ENCODE measurements around the gene F8. TPM values are rescaled to one million over a fixed set of nuclear protein-coding genes. Genes with fewer than 3 reads are reported as not detected.

The F8 gene
- total RNA-seq, 1 experiment from 2014 or later, result 0.20 TPM

GRCh38 chrX:154822029-154822428 lies 200.5 kb downstream of the F8 start:
- H3K36me3 Mint-ChIP-seq (ENCODE audit: insufficient read depth, unreplicated experiment), result no peaks in the 10 kb centered on the region
- no peak overlapping the region for H3K4me3 ChIP-seq (ENCODE audit: low read depth, low read length)
- H3K4me3 Mint-ChIP-seq (ENCODE audit: unreplicated experiment), result no peak overlapping the region
- ChIA-PET POLR2A (no interaction called here), CTCF (no interaction called here)
- no peaks in the 10 kb centered on the region for H3K36me3 ChIP-seq (ENCODE audit: control insufficient read depth, insufficient read depth, low read length)
- H3K4me1 ChIP-seq, result no peaks in the 10 kb centered on the region
- TF ChIP-seq CTCF (IDR thresholded peaks at IDR 0.05; ENCODE audit: insufficient read depth in 1 of 2, low read depth in 1 of 2, low read length in 1 of 2, severe bottlenecking in 1 of 2, unreplicated experiment in 1 of 2), result no peak
- no peaks in the 10 kb centered on the region for H3K27me3 Mint-ChIP-seq (ENCODE audit: insufficient read depth, unreplicated experiment)
- no peaks in the 10 kb centered on the region for H3K9me3 ChIP-seq
- DNase-seq, result no peak
- no peak overlapping the region for H3K27ac Mint-ChIP-seq (ENCODE audit: unreplicated experiment)
- H3K9me3 Mint-ChIP-seq (ENCODE audit: unreplicated experiment), result peaks cover 5% of the 10 kb centered on the region
- no peaks in the 10 kb centered on the region for H3K4me1 Mint-ChIP-seq (ENCODE audit: low read depth, unreplicated experiment)
- H3K27me3 ChIP-seq (replicated peaks; ENCODE audit: control insufficient read depth, insufficient read depth, low read length), result no peaks in the 10 kb centered on the region
- intact Hi-C loops (cut with micrococcal nuclease; ENCODE audit: unreplicated experiment), result no loop called here
- no TSS peak for BruUV-seq (replicated peaks)

- no peak for DNase-seq
- H3K36me3 ChIP-seq (ENCODE audit: control insufficient read depth, insufficient read depth, low read length), result no peaks in the 10 kb centered on the region
- no peaks in the 10 kb centered on the region for H3K36me3 Mint-ChIP-seq (ENCODE audit: insufficient read depth, unreplicated experiment)
- TF ChIP-seq CTCF (IDR thresholded peaks at IDR 0.05; ENCODE audit: insufficient read depth in 1 of 2, low read depth in 1 of 2, low read length in 1 of 2, severe bottlenecking in 1 of 2, unreplicated experiment in 1 of 2), result no peak
- no peak overlapping the region for H3K27ac Mint-ChIP-seq (ENCODE audit: unreplicated experiment)
- peaks cover 7% of the 10 kb centered on the region for H3K9me3 Mint-ChIP-seq (ENCODE audit: unreplicated experiment)
- CTCF ChIA-PET, result no interaction called here
- POLR2A ChIA-PET, result no interaction called here
- no peak overlapping the region for H3K4me3 Mint-ChIP-seq (ENCODE audit: unreplicated experiment)
- H3K27me3 Mint-ChIP-seq (ENCODE audit: insufficient read depth, unreplicated experiment), result no peaks in the 10 kb centered on the region
- H3K27me3 ChIP-seq (replicated peaks; ENCODE audit: control insufficient read depth, insufficient read depth, low read length), result no peaks in the 10 kb centered on the region
- intact Hi-C loops (cut with micrococcal nuclease; ENCODE audit: unreplicated experiment), result no loop called here
- no peaks in the 10 kb centered on the region for H3K4me1 Mint-ChIP-seq (ENCODE audit: low read depth, unreplicated experiment)
- BruUV-seq (replicated peaks), result no TSS peak
- H3K4me3 ChIP-seq (ENCODE audit: low read depth, low read length), result no peak overlapping the region
- H3K9me3 ChIP-seq, result no peaks in the 10 kb centered on the region
- H3K4me1 ChIP-seq, result no peaks in the 10 kb centered on the region
Measured at GRCh38 chrX:154821523-154821922, 201.0 kb downstream of the F8 start.

GRCh38 chrX:154819771-154820341 lies 202.7 kb downstream of the F8 start:
- H3K4me1 ChIP-seq, result no peaks in the 10 kb centered on the region
- BruUV-seq (replicated peaks), result no TSS peak
- Mint-ChIP-seq H3K27ac (ENCODE audit: unreplicated experiment) (no peak overlapping the region), H3K36me3 (ENCODE audit: insufficient read depth, unreplicated experiment) (no peaks in the 10 kb centered on the region), H3K27me3 (ENCODE audit: insufficient read depth, unreplicated experiment) (no peaks in the 10 kb centered on the region), H3K4me1 (ENCODE audit: low read depth, unreplicated experiment) (no peaks in the 10 kb centered on the region), H3K4me3 (ENCODE audit: unreplicated experiment) (no peak overlapping the region), H3K9me3 (ENCODE audit: unreplicated experiment) (peaks cover 7% of the 10 kb centered on the region)
- intact Hi-C loops (cut with micrococcal nuclease; ENCODE audit: unreplicated experiment), result no loop called here
- H3K27me3 ChIP-seq (replicated peaks; ENCODE audit: control insufficient read depth, insufficient read depth, low read length), result no peaks in the 10 kb centered on the region
- no peak overlapping the region for H3K4me3 ChIP-seq (ENCODE audit: low read depth, low read length)
- POLR2A ChIA-PET, result no interaction called here
- H3K36me3 ChIP-seq (ENCODE audit: control insufficient read depth, insufficient read depth, low read length), result no peaks in the 10 kb centered on the region
- no peak for DNase-seq
- no peaks in the 10 kb centered on the region for H3K9me3 ChIP-seq
- CTCF ChIA-PET, result no interaction called here
- TF ChIP-seq CTCF (IDR thresholded peaks at IDR 0.05; ENCODE audit: insufficient read depth in 1 of 2, low read depth in 1 of 2, low read length in 1 of 2, severe bottlenecking in 1 of 2, unreplicated experiment in 1 of 2), result no peak
